Kidney capillary endothelial cell (primary cell): ENCODE measurements around the gene ZBTB17.
"Not testable (repeated sequence)": the region's sequence is repeated elsewhere in the genome, so short reads cannot be mapped to it uniquely, and the experiment has no call there.

ENCODE experiments used
- DNase-seq: peaks from one replicate; pipeline ENCODE4 v3.0.0-alpha.2; 2018; ENCODE audit warnings: low spot score

ZBTB17 gene

DNA sequence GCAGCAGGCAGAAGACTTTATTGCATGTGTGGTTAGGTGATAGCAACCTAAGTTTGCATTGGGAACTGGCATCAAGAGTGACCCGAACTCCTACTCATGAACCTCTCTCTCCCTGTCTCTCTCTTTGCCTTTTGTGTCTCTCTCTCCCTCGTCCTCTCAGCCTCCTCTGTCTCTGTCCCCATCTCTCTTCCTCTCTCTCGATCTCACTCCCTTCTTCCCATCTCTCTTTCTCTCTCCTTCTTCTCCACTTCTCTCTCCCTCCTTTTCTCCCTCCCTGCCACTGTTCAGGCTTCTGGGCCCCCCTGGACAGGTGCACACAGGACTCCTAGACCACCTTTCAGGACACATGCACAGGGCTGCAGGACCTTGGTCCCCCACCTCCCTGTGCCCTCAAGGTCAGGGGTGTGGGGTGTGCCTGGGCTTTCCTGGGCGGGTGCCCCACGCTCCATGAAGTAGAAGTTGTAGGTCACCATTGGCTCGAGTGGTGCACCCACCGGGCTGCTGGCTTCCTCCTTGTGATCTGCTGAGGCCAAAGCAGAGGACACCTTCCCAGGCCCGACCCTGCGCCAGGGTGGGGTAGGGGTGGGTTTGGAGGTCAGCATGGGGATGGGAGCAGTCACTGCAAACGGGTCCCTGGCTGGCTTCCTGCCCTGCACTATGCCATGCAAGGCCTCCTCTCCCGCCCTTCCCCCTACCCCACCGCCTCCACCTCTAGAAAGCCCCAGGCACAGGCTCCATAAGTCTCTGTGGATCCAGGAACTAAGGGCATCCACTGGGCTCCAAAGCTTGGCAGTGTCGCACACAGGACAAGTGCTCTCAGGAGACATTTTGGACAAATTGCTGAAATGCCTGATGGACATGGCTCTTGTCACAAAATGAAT, 13.2 kb upstream of the ZBTB17 start:
- DNase-seq, result no peak

DNA sequence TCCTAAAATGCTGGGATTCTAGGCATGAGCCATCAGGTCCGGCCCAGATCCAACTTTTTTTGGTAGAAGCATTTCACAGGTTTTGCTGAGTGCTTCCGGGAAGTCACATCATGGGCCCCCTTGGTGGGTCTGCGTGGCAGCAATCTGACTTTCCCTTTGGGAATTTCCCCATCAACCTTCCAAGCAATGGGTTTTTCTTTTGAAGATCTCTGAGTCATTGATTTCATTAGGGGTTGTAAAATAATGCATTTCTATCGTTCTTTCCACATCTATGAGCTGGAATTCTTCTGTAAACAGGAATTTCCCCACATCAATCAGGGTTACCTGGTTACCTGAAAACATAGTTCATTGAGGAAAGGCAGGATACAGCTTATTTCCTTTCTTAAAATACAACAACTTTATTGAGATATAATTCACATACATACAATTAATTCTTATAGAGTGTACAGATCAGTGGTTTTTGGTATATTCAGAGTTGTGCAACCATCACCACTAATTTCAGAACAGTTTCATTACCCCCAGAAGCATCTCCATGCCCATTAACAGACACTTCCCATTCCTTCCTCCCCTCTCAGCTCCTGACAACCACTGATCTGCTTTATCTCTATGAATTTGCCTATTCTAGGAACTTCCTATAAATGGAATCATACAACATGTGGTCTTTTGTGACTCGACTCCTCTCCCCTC, 9.9 kb upstream of the ZBTB17 start:
- no peak for DNase-seq

DNA sequence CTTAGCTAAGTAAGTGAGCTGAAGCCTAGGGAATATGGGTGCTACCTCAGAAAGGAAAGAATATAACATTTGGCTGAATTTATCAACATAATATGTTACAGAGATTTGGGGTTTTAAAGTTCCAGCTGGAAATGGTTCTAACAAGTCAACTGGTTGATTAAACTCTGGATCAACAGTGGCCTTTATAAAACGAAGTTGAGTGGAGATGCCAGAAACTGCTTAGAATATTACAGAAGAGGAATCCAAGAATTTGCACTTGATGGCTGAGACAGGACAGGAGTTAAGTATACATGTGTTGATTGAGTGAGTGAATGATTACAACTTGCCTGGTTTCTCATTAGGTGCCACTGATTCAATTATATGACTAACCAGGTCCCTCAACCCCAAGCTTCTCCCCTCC, 7.4 kb upstream of the ZBTB17 start:
- DNase-seq, result no peak

DNA sequence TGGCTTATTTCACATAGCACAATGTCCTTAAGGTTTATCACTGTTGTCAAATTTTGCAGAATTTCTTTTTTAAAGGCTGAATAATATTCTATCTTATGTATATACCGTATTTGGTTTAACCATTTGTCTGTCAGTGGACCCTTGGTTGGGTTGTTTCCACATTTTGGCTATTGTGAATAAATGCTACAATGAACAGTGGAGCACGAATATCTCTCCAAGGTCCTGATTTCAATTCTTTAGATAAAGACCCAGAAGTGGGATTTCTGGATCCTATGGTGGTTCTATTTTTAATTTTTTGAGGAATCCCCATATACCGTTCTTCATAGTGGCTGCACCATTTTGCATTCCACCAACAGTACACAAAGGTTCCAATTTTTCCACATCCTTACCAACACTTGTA, 5.8 kb upstream of the ZBTB17 start:
- no peak for DNase-seq

DNA sequence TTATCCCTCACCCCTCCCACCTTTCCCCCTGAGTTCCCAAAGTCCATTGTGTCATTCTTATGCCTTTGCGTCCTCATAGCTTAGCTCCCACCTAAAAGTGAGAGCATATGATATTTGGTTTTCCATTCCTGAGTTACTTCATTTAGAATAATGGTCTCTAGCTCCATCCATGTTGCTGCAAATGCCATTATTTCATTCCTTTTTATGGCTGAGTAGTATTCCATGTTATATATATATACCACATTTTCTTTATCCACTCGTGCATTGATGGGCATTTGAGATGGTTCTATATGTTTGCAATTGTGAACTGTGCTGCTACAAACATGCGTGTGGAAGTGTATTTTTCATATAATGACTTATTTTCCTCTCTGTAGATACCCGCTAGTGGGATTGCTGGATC, 2.0 kb upstream of the ZBTB17 start:
- DNase-seq, result not testable (repeated sequence)

DNA sequence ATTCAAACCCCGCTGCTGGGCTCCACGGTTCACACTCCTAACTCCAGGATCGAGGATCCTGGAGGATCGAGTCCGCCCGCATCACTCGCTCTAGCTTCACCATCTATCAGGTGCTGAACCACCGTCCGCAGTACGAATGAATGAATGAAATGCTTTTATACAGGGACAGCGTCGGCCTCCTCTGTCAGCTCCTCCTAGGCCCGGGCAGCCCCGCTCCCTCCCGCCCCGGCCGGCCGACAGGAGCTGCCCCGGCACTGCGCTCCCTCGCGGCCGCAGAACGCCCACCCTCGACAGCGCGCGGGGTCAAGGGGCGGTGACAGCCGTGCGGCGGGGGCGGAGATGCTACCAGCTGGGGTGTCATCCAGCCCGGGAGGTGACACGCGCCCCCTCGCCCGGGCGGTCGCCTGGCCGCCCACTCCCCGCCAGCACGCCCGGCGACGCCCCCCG, 520 bp downstream of the ZBTB17 start:
- peak; percentile 48 for DNase-seq

DNA sequence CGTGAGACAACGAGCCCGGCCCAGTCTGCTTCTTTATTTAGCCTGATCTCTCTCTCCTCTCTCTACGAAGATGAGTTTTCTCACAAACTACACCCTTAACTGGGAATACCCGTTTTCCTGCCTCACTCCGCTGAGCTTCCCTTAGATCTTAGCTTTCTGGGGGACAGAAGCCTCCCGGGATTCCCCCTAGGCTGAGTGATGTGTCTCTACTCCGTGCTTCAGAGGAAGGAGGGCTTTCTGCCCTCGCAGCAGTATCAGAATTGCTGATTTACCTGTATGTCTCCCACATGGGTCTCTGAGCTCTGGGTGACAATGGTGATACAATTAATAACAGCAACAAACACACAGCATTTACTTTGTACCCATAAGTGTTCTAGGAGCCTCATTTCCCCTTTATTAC, 1.0 kb downstream of the ZBTB17 start:
- no peak for DNase-seq

DNA sequence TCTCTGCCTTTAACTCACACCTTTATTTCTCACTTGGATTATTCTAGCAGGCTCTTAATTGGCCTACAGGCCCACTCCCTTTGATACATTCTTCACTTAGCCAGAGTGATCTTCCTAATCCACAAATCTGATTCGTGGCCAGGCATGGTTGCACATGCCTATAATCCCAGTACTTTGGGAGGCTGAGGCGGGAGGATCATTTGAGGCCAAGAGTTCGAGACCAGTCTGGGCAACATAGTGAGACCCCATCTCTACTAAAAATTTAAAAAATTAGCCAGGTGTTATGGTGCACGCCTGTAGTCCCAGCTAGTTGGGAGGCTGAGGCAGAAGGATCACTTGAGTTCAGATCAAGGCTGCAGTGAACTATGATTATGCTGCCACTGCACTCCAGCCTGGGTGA, 2.1 kb downstream of the ZBTB17 start:
- DNase-seq, result no peak

DNA sequence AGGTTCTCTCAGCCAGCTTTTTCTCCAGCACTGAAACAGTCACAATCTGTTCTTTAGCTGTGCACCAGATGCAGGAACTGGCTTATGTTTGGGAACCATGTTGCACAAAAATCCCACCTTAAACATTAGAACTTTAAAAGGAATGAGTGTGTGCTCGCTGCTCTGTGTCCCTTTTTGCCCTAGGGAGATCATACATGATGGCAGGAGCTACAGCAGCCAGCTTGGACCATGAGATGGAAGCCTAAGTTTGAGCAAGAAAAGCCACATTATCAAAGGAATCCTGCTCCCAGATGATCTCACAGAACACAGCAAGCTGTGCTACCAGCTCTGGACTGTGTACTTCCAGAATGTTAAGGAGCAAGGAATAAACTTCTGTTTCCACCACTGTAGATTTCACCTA, 3.5 kb downstream of the ZBTB17 start:
- no peak for DNase-seq

DNA sequence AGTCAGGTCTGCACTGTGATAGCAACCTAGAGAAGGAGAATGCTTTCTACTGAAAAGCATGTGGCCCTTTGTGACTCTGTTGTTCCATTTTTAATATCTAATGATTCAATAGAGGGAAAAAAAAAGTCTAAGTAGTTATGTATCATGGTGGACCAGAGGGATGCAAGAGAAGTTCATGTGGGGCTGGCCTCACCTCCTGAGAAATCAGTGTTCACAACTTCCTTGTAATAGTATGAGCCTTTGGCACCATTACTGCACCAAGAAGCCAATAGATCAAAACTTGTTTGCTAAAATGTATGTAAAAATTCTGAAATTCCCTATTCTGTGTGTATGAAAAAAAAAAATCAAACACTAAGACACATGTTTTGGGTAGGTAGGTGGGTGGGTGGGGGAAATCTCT, 5.0 kb downstream of the ZBTB17 start:
- no peak for DNase-seq

DNA sequence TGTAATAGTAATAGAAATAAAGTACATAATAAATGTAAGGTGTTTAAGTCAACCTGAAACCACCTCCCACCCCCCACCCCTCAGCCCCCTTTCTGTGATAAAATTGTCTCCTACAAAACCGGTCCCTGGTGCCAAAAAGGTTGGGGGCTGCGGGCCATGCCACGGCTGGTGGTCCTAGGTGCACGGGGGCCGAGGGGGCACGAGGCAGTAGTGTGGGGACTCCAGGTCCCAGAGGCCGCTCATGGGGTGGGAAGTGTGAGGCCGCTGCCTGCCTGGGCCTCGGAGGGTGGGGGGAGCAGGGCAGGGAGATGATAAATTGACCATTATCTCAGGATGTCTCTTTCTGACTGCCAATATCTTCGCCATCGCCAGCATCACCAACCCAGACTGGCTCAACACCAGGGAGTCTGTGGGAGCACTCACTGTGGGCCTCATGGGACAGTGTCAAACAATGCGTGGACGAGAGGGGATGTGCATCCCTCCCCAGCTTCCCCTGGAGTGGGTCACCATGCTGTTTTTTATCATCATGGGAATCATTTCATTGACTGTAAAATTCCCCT, 6.5 kb downstream of the ZBTB17 start:
- no peak for DNase-seq

DNA sequence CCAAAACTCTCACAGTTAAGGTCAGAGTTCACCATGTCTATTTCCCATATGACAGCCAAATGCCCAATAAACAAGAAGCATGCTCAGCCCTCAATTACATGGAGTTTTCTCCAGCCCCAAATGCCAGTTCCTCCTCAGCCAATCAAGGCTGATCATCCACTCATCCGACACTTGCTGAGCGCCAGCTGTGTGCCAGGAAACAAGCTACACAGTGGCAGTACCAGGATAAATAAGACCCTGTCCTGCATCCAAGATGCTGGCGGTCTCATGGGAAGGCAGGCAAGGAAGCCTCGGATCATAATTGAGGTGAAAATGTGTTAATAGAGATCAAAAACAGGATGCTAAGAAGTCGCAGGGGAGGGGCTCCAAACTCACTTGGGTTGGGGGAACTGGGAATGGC, 7.7 kb downstream of the ZBTB17 start:
- DNase-seq, result no peak

DNA sequence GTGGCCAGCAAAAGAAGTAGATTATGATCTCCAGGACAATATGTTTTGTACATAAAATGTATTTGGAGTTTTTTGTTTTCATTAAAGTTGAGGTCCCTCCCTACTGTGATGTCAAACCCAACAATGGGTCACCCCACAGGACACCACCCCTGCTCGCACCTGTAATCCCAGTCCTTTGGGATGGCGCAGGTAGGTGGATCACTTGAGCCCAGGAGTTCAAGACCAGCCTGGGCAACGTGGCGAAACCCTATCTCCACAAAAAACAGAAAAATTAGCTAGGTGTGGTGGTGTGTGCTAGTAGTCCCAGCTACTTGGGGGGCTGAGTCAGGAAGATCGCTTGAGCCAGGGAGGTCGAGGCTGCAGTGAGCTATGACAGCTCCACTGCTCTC, 9.0 kb downstream of the ZBTB17 start:
- no peak for DNase-seq

DNA sequence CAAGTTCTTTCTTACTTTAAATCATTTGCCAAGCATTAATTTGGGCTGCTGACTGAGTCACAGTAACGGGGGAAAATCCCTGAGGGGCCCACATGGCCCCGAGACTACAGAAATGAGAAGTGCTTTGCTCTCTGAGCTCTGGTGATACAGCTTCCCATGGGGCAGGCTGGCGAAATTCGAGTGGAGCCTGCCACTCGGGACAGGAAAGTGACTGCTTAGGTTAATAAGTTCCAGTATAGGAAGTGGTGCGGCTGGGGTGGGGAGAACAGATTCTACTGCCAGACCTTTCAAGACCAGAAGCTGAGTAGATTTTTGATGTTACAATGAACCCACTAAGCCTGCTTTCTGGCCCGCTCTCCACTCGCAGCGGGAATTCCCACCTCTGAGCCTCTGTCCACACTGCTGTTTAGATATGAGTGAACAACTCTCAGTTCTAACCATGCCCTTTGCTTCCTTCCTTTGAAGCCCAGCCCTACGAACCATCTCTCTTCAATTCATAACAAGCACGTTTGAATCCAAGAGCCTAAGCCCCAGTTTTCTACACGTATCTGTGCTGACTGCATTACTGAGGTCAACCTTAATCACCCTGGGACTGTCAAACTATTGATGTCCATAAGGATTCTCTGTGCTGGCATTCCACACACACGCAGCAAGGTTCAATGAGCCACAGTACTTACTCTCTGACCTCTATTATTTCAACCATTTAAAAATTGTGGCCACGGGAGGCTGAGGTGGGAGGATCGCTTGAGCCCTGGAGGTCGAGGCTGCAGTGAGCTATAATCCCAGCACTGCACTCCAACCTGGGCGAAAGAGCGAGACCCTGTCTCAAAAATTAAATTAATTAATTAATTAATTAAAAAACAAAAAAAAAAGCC, 9.6 kb downstream of the ZBTB17 start:
- DNase-seq, result no peak

DNA sequence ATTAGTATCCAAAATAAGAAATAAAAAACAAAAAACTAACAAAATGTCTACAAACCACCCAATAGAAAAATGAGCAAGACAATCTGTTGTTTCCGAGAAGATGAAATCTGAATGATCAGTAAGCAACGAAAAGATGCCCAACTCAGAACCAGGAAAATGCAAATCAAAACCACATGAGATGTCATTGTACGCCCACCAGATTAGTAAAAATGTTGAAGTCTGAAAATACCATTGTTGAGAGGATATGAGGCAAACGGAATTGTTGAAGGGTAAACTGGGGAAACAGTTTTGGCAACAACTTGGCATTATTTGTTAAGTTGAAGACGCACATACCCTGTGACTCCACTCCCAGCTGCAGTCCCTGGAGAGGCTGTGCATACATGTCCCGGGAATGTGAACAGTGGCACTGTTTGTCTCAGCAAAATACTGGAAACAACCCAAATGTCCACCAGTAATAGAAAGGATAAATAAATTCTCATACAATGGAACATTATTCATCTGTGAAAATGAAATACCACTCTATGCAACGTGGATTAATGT, 10.6 kb downstream of the ZBTB17 start:
- peak; percentile 59 for DNase-seq

DNA sequence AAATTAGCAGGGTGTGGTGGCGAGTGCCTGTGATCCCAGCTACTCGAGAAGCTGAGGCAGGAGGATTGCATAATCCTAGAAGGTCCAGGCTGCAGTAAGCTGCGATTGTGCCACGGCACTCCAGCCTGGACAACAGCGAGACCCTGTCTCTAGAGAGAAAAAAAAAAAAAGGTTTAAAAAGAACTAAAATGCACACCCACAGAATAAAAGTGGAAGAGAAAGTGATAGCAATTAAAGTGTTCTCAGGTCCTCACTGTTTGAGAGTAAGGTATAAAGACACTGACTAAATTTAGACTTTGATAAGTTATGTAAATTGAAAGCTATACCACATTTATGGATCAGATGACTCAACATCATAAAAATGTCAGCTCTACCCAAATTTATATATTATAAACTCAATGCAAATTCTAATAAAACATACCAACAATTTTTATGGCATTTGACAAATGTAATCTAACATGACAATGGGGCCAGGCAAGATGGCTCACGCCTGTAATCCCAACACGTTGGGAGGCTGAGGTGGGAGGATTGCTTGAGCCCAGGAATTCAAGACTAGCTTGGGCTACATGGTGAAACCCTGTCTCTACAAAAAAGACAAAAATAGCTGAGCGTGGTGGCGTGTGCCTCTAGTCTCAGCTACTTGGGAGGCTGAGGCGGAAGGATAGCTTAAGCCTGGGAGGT, 11.8 kb downstream of the ZBTB17 start:
- DNase-seq, result no peak

DNA sequence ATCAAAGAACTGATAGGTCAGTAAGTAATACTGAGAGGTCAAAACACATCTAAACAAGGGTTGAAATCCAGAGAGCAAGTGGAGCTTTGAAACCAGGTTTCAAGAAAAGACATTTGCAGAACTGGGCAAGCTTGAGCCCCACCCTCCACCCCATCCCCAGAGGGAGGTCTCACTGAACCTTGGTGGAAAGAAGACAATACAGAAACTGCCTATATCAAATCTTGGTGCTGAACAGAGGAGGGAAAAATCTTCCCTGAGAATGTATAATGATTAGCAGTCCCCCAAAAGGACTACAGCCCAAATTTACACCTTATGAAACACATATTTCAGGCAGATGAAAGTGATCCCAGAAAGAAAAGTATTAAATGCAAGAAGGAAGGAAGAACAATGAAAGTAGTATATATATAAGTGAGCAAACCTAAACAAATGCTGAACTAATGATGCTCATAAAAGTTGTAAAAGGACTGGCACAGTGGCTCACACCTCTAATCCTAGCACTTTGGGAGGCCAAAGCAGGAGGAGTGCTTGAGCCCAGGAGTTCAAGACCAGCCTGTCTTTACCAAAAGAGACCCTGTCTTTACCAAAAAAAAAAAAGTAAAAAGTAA, 12.4 kb downstream of the ZBTB17 start:
- no peak for DNase-seq

DNA sequence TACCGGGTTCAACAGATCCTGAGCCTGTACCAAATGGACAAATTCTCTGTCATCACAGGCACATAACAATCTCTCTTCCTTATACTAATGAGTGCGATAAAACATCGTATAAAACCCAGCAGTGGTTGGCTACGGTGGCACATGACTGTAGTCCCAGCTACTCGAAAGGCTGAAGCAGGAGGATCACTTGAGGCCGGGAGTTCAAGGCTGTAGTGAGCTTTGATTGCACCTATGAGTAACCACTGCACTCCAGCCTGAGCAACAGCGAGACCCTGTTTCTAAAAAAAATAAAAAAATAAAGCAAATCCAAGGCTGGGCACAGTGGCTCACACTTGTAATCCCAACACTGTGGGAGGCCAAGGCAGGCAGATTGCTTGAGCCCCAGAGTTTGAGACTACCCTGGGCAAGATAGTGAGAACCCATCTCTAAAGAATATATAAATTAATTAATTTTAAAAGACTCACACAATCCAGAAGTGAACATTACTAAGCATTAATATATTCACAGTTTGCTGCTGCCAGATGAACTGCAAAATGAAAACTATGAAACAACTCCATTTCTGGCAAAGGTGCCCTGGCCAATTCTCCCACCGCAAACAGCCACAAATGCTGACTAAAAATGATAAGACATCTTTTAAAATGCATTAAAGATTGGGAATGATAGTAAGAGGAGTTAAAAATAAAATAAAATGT, 13.1 kb downstream of the ZBTB17 start:
- no peak for DNase-seq

DNA sequence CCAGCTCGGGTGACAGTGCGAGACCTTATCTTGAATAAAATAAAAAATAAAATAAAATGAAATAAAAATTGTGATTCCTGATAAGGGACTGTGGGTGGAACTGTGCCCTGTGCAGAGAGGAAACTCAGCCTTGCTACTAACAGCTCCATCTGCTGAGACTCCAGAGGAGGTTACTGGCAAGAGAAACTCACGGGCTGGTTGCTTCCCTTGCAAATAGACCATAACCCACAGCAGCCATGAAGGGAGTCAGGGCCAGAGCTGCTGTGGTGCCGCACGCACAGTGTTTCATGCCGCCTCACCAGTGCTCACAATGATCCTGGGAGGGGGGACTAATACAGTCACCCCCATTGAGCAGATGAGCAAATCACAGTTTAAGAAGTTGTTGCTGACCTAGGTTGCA, 13.7 kb downstream of the ZBTB17 start:
- DNase-seq, result no peak

DNA sequence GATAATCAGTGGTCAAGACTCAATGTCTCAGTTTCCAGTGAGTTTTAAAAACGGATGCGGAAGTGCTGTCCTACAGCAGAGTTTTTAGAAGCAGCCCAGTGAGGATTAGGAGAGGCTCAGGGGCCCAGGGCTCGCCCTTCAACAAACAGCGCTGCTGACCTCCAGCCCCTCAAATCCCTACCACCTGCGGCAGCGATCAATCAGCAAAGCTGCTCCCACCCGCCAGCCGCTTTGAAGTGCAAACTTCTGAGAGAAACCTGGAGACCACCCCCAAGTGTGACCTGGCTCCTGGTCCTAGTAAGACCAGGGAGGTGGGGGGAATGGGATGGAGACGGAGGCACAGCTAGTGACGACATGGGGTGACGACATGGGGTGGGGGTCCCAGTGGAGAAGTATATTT, 14.4 kb downstream of the ZBTB17 start:
- DNase-seq, result no peak
